Amniotic epithelial cell (primary cell): Measurements from ENCODE around the gene ZBTB17.

Experiments used
- DNase-seq: peaks from one replicate; pipeline ENCODE4 v3.0.0-alpha.2; 2010; ENCODE audit warnings: low read depth

The ZBTB17 gene

DNA sequence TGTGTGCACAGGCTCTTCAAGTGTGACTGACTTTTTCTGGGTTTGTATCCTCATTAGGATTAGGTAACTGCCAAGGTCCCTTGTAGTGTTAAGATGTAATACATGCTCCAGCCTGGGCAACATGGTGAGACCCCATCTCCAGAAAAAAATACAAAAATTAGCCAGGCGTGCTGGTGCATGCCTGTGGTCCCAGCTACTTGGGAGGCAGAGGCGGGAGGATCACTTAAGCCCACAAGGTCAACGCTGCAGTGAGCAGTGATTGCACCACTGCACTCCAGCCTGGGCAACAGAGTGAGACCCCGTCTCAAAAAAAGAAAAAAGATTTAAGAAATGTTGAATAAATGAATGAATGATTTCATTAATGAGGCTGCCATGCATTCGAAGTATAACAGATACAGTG lies 15.1 kb downstream of the ZBTB17 start:
- DNase-seq: no peak

DNA sequence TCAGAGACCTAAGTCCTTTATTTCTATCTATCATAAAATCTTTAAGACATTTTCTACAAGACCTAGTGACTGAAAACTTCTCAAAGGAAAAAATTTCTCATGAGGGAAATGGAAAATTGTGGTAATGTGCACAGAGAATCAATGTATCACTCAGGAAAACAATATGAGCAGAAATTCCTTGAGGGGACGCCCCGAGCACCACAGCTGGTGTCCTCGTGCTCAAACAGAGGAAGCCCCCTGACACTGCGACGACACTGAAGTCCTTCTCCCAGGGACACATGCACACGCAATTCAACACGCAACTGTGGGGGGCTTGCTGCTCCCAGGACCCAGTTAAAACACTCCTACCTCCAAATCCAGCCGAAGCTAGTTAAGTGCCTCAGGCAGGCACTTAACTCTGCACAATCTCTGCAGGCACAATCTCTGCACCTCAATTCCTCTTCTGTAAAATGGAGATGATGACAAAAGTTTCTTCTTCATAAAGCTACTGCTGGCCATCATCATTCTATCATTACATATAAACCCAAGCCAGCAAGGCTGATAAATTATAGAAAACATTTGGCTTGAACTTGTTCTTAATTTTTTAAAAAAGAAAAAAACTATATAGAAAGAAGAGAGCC lies 16.0 kb downstream of the ZBTB17 start:
- DNase-seq: no peak

DNA sequence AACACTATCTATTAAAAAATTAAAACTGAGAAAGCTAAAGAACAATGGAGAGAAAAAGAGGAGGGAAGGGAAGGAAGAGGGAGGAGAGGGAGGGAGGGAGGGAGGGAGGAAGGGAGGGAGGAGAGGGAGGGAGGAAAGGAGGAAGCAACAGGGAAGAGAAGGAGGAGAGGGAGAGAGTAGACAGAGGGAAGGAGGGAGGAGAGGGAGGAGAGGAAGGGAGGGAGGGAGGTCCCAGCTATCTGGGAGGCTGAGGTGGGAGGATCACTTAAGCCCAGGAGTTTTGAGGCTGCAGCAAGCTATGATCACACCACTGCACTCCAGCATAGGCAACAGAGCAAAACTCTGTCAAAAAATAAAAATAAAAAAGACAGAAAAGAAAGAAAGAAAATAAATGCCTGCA lies 16.5 kb downstream of the ZBTB17 start:
- DNase-seq: no peak

DNA sequence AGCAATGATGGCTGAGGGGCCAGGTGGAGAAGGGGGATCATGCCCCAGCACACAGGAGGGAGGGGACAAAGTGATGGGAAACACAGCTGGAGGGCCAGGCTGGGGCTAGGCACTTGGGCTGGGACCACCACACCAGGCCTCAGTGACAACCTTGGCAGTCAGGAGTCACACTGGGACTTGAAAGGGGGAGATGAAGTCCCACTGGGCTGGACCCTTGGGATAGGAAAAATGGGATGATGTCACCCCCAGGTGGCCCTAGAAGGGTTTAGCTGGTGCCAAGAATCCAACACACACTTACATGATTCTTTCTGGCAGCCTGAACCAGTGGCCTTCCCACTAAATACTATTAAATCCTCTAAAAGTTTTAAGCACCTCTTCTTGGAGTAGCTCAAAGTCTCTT lies 17.1 kb downstream of the ZBTB17 start:
- no peak for DNase-seq

DNA sequence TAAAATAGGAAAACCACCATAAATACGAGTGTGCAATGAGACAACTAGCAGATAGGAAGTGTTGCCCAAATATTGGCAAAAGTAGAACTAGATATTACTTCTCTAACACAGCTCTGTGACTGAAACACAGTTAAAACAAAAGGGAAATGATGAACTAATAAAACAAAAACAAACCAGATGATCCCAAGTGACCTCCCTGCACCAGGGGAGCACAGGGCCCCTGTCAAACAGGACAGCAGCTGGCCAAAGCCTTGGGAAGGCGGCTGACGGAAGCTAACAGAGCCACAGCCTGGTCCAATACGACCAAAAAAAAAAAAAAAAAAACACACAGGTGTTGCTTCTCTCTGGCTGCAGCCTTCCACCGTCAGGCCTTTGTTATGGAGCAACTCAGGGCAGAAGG lies 17.8 kb downstream of the ZBTB17 start:
- DNase-seq: no peak

DNA sequence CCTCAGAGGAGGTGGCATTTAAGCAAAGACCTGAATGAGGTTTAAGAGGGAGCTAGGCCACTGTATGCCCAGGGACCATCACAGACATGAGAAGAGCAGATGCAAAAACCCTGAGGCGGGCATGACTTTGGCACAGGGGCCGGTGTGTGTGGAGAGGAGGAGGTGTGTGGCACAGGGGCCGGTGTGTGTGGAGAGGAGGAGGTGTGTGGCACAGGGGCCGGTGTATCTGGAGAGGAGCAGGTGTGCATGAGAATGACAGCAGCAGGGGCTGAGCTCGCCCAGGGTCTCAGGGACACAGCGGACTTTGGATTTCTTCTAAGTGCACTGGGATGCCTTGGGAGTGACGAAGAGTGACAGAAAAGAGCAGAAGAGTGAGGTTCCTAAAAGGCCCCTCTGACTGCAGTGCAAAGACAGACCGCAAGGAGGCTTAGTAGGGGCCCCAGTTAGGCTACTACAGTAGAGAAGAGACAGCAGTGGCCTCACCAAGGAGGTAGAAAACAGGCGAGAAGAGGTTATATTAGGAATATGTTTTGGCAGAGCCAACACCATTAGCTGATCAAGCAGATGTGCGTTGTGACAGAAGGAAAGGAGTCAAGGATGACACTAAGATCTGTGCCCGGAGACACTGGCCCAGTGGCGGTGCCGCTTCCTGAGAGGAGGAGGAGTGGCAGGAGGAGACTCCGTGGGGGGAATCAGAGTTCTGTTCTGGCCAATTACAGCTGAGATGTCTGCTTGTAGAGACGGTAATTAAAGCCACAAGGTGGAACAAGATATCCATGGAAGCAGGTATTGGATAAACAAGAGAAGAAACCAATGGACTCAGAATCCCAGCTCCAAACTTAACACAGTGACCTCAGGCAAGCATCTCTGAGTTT lies 18.4 kb downstream of the ZBTB17 start:
- DNase-seq: no peak

DNA sequence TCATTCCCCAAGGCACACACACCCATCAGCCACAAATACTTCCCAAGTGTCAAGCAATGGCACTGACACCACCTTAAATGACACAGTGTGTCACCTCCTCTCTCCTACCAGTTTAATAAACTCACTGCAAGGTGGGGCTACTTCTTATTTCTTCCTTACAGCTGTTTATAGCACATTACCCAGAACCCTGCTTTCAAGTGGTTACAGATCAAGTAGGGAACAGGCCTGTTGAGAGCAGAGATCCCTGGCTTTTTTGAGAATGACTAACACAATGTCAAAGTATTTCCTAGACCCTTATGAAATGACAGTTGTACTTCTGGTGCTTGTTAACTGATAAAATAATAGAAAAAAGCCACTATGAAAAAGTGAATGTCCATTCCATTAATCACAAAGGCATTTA lies 19.8 kb downstream of the ZBTB17 start:
- peak; percentile 40 for DNase-seq

DNA sequence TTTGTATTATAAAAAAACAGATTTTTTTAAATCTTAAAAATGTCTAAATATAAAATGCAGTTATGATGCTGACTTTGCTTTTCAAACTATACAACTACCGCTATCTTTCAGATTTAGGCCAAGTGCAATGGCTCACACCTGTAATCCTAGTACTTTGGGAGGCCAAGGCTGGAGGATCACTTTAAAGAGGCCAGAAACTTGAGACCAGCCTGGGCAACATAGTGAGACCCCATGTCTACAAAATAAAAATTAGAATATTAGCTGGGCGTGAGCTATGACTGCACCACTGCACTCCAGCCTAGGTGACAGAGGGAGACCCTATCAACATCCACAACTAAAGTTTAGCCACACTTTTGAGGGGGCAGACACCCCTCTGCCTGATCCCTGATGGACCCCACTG lies 20.3 kb downstream of the ZBTB17 start:
- DNase-seq: no peak

DNA sequence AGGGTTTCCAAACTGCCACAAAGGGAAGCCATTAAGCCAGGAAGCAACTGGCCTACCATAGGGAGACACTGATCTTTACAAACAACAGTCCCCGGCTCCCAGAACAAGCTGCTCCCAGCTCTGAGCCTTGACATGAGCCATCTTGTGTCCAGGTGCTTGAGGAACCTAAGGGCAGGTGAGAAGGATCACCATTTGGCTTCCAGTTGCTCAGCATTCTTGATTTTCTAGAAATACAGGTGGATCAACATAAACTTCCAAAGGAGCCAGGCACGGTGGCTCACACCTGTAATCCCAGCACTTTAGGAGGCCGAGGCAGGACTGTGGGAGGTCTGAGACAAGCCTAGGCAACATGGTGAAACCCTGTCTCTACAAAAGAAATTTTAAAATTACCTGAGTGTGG lies 21.6 kb downstream of the ZBTB17 start:
- DNase-seq: no peak

DNA sequence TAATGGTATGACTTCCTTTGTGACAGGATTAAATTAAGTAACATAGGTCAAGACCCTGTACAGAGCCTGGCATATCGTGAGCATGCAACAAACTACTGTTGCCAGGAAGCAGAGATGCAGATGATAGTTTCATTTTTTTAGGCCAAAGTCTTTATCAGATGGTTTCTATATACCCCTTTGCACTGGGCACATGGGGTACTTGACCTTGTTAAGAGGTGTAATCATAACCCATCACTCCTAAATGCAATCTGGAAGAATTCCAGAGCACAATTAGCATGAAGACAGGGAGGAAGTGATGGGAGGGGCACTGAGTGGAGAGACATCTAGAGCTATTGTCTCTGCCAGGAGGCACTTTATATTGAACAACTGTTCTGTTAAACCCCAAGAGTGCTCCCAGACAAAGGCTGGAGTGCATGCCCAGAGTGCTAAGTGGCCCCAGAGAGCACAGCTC lies 22.1 kb downstream of the ZBTB17 start:
- no peak for DNase-seq

DNA sequence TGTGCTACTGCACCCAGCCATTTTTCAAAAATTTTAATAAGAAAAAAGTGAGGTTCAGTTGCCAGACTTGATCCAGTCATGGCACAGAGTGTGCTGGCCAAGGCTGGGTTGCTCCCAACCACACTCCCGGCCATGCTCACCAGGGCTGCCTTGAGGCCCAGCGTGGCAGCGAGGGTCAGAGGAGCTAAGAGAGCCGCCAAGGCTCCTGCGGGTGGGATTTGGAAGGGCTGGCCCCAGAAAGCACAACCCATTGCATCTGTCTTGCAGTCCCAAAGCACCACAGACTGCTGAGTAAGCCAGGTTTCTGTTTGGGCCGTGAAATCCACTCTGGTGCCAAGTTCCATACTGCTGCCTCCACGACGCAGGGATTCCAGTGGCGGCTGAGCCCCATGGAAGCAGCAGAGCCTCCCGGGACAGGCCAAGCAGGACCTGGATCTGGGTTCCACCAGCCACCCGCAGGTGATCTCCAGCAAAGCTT lies 22.6 kb downstream of the ZBTB17 start:
- peak; percentile 21 for DNase-seq

DNA sequence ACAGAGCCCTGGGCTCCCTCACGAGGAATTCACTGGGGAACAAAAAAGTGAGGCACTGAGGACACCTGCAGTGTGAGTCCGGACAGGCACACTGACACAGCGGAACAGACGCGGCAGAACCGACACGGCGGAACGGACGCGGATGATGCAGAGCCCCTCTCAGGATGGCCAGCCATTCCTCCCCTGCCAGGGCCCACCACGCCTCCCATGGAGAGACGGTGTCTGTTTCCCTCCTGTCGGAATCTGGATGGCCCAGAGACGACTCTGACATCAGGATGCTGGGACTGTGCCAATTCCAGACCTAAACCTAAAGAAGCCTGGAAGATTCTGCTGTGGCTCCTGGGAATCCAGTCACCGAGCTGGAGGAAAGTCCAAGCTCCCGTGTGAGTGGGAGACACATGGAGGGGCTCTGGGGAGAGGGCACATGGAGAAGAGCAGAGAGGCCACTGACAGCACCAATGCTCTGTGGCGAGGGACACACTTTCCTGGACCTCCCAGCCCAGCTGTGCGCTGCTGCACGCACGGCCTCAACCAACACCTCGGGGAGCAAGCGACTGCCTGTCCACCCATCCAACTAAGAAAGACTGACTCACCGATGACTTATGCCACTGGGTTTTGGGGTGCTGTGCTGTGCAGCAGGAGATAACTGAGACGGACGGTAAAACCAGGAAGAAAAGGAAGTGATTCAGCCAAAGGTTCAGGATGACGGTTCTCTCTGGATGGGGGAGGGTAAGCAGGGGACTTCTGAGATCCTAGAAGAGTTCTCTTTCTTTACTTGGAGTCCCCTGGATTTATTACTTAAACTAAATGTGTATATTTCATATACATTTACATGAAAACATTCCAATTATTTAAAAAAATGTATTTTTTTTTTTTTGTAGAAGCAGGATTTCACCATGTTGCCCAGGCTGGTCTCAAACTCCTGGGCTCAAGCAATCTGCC lies 23.3 kb downstream of the ZBTB17 start:
- peak; percentile 94 for DNase-seq

DNA sequence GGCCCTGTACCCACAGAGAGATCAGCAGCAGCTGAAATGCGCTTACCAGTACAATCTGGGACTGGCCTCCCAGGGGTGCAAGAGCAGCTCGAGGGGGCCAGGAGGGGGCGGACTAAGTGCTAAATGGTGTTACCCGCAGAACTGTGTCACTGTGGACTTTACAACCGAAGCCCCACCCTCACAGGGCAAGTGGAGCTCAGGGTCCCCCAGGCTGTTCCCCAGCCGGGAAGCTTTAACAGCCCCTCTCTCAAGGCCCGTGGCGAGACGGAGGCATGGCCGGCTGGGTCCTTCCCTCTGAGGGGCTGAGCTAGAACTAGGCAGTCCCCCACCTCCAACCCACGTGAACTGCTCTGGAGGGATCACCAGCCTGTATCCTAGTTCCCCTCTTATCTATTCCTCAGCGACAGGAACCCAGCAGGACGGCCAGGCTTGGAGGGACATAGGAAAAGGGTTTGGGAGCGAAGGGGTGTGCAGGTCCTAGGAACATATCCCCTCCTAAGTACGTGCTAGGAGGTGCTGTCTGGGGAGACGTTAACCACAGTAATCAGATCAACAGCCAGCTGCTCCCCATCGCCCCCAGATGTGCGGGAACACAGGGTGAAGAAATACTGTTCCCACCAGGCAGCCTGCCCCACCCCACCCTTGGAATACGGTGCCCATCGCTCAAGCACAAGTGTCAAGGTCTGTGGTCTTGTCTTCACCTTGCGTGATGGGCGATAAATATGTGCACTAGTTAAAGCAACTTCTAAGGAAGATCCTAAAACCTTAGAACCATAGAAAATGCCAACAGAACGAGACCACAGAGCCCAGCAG lies 24.4 kb downstream of the ZBTB17 start:
- peak; percentile 60 for DNase-seq

DNA sequence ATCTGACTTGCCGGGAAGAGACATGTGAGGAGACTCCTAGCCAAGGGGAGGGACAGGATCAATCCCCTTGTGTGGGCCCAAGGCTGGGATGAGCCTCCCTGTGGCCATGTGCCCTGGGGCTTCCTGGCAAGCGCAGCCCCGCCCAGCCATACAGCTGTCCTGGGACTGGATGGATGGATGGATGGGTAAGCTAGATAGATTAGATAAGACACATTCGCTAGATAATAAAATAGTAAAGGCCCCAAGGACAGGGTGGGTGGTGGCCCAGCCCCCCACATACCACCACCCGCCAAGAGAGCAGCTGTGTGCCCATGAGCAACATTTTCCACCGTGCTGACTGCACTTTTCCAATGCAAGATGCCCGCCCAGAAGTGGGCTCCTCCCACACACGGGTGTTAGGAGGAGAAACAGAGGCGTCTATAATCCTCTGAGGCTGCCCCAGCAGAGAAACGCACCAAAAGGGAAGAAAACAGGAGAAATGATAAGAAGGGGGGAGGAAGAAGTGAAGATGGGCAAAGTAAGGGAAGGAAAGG lies 25.1 kb downstream of the ZBTB17 start:
- peak; percentile 90 for DNase-seq

DNA sequence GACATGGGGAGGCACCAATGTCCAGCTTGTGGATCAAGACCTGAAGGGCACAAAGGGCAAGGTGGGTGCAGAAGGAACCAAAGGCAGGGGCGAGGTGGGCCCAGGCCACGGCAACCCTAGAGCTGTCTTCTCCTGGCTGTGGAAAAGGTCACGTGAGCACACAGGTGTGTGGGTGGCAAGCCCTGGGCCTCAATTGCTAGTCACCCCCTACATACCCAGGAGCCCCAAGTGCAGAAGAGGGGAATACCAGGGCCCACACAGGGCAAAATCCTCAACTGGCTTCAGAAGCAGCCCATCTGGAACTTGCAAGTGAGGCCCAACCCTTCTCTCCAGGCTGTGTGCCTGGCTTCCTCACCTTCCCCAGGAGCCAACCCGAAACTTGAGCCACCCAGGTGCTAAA lies 25.6 kb downstream of the ZBTB17 start:
- DNase-seq: no peak

DNA sequence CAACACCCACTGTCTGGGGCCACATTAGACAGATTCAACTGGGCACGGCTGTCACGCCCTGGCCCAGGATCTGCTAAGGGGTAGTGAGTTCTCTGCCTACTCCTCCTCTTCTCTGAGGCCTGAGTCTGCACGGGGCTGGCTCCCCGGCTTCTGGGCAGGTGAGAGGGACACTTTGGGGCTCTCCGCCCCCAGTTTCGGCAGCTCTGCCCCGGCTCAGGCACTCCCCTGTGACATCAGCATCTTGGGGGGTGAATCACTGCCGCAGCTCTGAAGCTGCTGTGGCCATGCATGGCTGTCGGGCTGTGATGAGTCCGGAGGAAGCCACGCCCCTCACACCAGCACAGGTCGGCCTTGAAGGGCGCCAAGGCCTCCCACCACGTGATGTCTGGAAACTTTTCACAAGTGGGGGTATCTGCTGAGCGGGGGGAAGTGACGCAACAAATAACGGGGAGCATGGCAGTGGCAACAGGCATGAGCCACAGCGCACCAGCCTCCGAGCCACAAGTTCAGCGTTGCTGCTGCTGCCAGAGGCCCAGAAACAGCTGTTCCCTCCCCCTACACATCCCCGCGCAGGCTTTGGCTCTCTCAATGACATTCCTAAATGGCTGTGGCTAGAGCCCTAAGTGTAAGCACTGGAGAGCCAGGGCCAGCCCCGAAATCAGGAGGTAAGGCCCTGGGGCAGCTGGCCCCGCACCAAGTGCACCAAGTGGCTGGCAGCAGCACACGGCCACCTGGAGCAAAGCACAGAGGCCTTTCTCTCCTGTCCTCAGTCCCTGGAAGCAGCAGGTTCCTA lies 26.3 kb downstream of the ZBTB17 start:
- DNase-seq: peak; percentile 99

DNA sequence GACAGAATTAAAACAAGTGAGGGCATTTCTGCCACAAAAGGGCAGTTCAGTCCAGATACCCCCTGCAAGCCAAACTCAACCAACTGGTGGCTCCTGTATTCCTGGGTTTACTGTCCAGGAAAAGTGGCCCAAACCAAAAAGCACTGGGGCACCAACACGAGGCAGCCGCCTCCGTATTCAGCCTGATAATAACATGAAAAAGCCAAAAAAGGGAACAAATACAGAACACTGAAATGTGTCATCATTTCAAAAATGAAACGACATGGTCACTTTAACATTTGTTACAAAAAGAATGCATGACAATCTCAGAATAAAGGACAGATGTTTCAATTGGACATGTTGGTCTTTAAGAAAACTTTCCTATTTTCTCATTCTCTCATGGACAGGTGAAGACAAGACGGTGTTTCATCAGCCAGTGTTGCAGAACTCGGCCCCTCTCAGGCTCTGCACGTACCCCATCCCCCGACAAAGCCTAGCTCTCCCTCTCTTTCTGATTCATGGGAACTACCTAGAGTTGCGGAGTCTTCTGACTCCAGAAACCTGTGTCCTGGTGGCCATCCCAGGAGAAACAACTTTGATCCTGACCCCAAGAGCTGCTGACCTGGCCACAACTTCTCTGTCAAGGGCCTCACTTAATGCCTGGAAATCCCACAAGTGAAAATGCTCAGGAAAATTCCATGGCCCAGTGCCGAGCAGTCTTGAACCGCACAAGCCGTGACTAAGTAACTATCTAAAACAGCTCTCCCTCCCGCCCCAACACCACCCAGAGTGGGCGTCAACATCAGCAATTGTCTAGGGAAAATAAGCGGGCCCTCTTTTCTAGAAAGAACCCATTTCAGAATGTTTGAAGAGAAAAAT lies 27.1 kb downstream of the ZBTB17 start:
- peak; percentile 97 for DNase-seq

DNA sequence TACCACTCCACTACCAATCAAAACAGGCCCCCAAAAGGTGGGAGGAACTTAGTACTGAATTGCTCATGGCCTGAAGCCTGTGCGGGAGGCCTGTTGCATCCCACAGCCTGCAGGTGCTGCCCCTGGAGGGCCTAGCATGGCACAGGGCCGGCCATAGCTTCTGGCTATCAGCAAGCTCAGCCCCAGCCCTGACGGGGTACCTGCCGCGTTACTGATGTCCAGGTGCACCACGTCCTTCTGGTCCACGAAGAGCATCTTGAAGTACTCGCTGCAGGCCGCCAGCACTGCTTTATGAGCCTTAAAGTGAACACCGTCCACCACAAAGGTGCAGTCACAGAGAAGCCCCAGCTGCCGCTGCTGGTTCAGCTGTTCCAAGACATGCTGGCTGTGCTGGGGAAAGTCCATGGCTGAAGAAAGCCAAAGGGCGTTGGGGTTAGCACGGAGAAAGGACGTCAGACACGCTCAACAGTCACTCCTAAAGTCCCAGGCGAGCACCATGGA lies 27.8 kb downstream of the ZBTB17 start:
- DNase-seq: no peak
